ENCODE results near the gene A2ML1. TPM values are rescaled to one million over a fixed set of nuclear protein-coding genes. Genes with fewer than 3 reads are reported as not detected.
"Not testable (repeated sequence)": the region's sequence is repeated elsewhere in the genome, so short reads cannot be mapped to it uniquely, and the experiment has no call there.

Gene A2ML1
- polyA plus RNA-seq, 1 donor = 0.78 TPM

DNA sequence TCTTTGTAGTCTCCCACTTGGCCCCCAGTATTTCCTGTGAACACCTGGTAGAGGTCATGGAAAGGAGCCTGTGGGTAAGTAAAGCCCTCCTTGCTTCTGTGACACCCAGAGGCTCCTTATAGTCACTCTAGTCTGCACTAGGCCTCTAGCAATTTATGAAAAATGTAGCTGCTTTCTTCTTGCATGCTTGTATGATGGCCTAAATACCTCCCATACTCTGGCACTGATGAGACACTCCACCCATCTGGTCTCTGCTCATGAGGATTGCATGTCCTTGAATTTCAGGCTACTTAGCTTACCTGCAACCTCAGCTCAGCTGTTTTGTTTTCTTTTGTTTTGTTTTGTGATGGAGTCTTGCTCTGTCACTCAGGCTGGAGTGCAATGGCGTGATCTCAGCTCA is 4.6 kb upstream of the A2ML1 start:
- no peak for DNase-seq

DNA sequence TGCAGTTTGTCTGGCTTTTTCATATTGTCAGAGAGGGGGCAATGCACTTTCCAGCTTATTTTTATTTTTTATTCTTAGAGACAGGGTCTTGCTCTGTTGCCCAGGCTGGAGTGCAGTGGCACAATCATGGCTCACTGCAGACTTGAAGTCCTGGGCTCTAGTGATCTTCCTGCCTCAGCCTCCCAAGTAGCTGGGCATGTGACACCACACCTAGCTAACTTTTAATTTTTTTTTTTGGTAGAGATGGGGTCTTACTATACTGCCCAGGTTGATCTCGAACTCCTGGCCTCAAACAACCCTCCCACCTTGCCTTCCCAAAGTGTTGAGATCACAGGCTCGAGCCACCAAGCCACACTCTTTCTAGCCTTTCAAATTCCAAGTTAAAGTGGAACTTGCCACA is 3.9 kb upstream of the A2ML1 start:
- no peak for DNase-seq

DNA sequence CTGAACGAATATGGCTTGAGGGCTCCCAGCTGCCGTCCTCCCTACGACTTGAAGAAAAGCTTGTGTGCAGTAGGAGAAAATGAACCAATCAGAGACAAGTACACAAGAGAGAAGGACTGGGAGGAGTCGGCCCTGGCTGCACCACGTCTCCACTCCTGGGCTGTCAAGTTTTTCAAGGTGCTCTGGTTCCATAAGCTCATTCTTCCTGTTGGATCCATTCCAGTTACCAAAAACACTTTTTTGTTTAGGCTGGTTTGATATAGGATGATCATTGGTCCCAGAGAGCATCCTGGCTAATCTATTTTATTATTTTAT is 2.8 kb upstream of the A2ML1 start:
- peak; percentile 26 for DNase-seq

DNA sequence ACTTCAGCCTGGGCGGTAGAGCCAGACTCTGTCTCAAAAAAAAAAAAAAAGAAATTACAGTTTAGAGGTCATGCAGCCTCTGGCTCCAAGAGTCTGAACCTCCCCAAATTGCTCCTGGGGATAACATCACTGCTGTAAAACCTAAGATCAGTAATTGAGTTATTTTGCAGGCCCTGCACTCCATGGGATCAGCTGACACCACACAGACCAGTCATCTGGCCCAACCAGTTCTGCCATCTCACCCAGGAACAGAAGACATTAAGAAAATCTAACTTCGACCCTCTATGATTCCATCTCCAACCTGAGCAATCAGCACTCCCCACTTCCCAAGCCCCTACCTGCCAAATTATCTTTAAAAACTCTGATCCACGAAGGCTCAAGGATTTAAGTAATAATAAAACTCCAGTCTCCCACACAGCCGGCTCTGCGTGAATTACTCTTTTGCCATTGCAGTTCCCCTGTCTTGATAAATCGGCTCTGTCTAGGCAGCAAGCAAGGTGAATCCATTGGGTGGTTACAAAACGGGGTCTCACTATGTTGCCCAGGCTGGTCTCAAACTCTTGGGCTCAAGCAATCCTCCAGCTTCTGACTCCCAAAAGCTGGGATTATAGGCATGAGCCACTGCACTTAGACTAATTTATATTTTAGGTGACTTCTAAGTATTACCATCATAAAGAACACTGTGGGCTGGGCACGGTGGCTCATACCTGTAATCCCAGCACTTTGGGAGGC is 1.6 kb upstream of the A2ML1 start:
- not testable (repeated sequence) for DNase-seq

DNA sequence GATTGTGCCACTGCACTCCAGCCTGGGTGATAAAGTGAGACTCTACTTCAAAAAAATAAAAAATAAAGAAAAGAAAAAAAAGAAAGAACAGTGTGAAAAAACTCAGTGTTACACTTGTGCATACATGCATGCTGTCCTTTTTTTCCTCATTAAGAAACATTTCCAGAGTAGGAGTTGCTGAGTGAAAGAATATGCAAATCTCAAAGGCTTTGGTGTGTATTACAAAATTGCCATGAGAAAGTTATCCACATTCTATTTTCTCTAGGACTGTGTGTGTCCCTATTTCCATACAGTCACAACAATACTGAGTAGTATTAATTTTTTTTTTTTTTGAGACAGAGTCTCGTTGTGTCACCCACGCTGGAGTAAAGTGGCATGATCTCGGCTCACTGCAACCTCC is 830 bp upstream of the A2ML1 start:
- DNase-seq = no peak

DNA sequence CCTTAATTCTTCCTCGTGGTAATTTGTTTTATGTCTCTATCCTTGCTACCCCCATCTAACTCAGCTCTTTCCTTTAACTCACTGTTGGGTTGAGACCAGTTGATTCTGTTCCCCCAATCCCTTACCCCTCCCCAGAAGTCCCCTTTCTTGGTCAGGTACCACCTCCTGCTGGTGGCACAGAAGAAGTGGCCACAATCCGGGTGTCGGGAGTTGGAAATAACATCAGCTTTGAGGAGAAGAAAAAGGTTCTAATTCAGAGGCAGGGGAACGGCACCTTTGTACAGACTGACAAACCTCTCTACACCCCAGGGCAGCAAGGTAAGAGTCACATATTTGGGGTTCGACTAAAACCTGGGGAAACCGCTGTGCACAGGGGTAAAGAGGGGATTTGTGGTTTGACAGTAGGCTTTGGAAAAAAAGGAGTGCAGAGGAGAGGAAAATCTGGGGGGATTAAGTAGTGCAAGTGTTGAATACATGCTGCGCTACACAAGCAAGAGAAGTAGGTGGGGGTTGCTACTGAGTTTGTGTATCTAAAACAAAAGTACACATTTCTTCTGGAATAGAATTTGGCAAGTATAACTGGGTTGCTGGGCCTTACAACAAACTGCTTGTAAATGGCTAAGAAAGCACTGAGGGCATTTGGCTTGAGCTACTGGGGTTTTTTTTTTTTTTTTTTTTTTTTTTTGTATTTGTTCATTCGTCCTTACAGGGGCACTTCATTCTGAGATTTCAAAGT is 1.3 kb downstream of the A2ML1 start:
- no peak for DNase-seq

DNA sequence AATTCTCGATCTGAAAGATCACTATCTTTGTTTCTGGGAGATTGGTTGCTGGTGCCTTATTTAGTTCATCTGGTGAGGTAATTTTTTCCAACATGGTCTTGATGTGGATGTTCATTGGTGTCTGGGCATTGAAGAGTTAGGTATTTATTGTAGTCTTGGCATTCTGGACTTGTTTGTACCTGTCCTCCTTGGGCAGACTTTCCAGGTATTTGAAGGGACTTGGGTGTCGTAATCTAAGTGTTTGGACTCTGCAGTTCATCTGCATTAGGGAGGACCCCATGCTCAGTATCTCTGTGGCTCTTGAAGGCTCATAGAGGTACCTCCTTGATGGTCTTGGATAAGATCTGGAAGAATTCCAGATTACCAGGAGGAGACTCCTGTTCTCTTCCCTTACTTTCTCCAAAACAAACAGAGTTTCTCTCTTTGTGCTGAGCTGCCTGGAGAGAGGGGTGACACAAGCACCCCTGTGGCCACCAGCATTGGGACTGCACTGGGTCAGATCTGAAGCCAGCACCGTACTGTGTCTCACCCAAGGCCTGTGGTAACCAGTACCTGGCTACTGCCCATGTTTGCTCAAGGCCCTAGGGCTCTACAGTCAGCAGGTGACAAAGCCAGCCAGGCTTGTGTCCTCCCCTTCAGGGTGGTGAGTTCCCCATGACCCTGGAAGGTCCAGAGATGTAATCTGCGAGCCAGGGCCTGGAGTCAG is 5.3 kb downstream of the A2ML1 start:
- no peak for DNase-seq

DNA sequence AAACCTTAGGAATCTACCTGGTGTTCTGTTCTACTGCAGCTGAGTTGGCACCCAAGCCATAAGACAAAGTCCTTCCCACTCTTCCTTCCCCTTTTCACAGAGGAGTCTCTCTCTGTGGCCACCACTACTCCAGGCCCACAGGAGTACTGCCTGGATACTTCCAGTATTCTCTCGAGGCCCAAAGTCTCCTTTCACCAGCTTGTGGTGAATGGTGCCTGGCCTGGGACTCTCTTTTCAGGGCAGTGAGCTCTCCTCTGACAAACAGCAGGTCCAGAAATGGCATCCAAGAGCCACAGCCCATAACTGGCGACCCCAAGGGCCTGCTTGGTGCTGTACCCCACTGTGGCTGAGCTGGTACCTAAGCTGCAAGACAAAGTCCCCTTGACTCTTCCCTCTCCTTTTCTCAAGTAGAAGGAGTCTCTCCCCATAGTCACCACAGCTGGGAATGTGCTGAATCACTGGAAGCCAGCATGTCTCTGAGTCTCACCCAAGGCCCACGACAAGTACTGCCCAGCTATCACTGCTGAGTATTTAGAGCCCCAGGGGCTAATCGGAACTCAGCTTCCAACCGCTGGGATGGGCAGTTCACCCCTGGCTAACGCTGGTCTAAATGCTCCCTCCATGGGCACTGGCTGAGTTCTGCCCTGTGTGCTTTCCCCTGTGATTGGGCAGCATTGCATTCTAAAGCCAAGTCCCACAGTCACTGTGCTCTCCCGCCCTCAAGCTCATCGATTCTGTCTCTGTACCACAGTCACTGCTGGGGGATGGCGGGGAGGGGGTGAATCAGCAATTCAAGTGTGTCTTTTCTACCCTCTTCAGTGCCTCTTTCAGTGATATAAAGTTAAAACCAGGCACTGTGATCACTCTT is 6.1 kb downstream of the A2ML1 start:
- no peak for DNase-seq

DNA sequence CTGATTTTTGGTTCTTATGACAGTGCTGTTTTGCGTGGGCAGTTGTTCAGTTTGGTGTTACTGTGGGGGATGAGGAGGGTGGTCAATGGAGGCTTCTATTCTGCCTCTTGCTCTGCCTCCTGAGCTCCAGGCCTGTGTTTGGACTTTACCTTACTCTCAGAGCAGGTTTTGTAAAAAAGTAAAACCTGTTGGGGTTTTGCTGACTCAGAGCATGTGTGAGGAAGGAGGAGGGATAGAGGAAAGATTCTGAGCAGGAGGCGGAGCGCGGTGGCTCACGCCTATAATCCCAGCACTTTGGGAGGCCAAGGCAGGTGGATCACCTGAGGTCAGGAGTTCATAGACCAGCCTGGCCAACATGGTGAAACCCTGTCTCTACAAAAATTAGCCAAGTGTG is 6.7 kb downstream of the A2ML1 start:
- no peak for DNase-seq

DNA sequence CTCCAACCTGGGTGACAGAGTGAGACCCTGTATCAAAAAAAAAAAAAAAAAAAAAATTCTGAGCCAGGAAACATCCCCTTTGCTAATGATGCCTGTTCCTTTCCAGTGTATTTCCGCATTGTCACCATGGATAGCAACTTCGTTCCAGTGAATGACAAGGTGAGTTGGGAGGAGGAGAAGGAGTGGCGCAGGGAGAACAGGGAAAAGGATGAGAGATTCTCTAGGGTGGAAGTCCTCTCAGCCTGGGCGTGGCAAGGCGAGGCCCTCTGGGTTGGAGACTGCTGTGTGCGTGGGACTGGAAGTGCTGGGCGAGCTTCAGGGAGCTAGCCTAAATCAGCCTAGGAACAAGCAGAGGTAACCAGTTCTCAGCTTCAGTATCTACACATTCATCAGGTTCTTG is 7.2 kb downstream of the A2ML1 start:
- no peak for DNase-seq

DNA sequence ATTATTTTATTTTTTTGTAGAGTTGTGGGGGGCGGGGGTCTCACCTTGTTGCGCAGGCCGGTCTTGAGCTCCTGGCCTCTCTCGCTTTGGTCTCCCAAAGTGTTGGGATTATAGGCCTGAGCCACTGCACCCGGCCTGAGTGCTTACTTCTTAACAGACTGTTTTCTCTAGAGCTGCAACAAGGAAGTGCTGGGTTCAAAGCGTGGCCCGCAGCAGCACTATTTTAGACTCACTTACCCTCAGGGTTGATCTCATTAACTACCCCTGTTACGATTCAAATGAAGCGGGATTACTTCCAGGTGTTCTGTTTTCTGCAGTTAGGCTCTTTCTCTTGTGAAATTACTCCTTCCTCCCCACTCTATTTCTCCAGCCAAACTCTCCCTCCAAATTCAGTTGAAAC is 8.7 kb downstream of the A2ML1 start:
- no peak for DNase-seq

DNA sequence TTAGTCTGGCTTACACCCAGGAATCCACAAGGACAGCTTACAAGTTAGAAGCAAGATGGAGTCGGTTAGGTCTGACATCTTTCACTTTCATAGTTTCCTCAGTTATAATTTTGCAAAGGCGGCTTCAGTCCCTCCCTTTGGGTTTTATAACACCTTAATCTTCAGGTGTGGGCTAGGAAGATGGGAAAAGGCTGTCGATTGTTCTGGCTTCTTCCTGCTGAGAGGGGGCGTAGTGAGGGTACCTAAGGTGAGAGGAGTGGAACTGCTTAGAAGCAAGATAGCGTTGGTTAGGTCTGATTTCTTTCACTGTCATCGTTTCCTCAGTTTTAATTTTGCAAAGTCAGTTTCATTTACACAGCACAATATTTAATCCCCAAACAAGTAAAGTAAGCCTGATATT is 10.1 kb downstream of the A2ML1 start:
- no peak for DNase-seq

DNA sequence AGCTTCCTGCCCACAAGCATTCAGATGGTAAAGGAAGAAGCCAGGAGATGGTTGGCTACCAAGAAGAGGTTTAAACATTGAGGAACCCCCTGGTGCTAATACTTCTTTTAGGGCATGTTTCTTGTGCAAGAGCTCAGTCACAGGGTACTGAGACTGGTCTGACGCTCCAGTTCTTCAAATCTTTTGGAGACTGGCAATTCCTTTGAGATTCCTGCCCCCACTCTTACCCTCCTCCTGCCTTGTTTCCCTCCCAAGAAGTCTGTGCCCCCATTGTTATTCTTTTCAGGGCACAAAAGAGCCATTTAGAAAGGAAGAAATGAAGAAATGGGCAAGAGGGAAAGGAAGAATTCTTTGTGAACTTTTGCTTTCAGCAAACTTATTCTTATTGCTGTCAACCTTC is 11.8 kb downstream of the A2ML1 start:
- DNase-seq = no peak

DNA sequence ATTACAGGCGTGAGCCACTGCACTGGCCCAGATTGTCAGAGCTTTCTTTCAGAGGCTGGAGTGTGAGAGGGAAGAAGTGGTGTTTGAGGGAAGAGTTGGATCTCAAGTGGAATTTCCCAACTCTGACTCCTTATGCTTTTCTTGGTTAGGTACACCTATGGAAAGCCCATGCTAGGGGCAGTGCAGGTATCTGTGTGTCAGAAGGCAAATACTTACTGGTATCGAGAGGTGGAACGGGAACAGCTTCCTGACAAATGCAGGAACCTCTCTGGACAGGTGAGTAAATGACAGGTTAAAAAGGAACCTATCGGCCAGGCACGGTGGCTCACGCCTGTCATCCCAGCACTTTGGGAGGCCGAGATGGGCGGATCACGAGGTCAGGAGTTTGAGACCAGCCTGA is 14.9 kb downstream of the A2ML1 start:
- no peak for DNase-seq

DNA sequence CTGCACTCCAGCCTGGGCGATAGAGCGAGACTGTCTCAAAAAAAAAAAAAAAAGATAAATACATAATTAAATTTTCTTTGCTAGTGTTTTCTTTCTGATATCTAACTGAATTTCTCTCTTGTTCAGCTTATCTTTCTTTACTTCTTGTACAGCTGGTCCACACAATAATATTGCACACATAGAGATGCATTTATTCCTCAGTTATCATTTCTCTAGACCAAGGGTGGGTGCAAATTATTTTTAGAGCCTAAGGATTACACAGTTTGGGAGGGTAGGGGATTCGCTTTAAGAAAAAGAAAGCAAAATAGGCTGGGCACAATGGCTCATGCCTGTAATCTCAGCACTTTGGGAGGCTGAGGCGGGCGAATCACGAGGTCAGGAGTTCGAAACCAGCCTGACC is 17.9 kb downstream of the A2ML1 start:
- no peak for DNase-seq

DNA sequence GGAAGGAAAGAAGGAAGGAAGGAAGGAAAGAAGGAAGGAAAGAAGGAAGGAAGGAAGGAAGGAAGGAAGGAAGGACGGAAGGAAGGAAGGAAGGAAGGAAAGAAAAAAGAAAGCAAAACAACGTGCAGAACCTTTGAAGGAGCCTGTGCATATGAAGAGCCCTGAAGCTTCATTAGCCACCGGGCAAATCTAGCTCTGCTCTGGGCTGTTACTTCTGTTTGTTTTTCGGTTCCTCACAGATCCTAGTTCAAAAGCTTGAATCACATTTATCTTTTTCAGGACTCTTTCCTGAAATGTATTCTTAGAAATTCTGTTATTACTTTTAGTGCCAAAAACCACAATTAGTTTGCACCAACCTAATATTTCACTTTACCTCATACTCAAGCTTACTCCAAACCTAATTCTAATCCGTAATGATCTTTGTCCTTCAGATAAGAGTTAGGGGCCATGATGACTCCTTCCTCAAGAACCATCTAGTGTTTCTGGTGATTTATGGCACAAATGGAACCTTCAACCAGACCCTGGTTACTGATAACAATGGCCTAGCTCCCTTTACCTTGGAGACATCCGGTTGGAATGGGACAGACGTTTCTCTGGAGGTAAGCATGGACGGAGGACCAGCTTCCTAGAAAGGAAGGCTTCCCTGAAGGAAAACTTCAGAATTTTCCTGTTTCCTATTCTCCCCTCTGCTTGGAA is 18.7 kb downstream of the A2ML1 start:
- no peak for DNase-seq

DNA sequence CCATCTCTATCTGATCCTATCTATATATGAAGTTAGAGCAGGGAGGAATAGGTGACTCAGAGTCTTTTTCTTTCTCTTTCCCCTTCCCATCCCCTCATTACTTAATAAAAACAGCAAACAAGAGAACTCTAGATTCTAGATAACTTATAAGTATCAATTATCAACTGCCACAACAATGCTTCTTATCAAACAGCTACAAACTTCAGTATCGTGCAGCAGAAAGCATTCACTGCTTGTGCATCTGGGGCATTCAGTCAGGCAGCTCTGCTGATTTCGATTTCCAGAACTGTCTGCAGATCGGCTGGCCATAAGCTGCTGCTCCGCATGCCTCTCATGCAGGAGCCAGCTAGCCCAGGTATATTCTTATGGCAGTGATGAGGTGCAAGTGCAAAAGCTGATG is 19.4 kb downstream of the A2ML1 start:
- no peak for DNase-seq

DNA sequence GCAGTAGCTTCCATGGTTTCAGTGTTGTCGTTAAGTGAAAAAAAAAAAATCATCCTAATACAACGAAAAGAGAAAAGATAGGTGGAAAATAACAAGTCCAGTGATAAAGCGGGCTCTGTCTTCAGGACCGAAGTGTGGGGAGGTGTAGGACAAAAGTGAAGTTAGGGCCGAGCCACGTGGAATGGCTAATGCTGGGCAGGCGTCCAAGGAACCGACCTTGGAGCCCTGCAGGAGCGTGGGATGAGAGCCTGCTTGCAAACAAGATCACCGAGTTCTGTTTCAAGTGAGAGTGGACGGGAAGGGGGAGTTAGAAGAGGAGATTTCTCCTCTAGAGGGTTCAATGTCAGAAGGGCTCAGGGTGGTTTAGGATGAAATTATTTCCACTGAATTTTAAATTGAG is 22.2 kb downstream of the A2ML1 start:
- DNase-seq = peak; percentile 31

DNA sequence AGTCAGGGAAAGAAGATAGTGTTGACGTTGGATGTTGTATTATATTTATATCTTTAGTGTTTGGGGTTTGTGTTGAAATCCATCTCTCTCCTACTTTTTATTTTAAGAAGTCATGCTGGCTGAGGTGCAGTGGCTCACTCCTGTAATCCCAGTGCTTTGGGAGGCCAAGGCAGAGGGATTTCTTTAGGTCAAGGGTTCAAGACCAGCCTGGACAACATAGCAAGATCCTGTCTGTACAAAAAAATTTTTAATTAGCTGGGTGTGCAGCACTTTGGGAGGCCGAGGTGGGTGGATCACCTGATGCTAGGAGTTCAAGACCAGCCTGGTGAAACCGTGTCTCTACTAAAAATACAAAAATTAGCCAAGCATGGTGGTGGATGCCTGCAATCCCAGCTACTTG is 23.9 kb downstream of the A2ML1 start:
- no peak for DNase-seq

DNA sequence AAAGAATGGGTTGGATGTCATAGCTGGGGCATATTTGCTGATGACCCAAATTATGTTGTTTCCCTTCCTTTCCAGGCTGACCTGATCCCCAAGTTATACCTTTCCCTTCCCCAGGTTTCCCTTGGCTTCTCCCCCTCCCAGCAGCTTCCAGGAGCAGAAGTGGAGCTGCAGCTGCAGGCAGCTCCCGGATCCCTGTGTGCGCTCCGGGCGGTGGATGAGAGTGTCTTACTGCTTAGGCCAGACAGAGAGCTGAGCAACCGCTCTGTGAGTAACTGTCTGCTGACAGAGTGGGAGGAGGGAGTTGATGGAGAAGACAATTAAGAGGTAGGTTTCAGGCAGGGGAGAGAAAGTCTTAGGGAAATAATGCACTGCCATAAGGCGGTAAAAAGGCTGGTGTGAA is 25.0 kb downstream of the A2ML1 start:
- DNase-seq = no peak

DNA sequence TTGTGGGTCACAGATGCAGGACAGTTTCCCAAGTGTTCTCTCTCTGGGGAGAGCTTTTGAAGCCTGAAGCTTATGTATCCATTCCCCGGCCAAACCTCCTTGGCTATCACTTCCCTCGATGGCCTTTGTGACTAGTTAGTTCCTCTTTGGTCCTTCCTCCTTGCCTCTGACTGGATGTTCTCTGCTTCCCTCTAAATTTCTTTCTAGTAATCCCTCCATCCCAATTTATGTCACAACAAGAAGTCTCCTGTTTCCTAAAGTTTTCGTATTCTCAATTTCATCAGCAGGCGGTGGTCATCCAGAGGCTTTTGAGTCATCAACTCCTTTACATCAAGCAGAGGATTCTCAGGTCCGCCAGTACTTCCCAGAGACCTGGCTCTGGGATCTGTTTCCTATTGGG is 27.5 kb downstream of the A2ML1 start:
- DNase-seq = no peak

DNA sequence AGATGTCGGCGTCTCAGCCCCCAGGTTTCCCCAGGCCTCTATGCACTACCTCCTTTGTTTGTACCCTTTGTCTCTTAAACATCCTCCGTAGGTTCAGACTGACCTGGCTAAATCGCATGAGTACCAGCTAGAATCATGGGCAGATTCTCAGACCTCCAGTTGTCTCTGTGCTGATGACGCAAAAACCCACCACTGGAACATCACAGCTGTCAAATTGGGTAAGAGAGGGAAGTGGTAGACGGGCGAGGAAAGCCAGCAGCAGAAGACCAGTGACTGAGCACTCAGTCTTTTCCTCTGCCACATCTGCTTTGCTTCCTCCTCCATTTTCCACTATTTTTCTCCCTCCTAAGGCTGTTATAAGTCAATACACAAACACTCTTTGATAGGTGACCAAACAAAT is 29.7 kb downstream of the A2ML1 start:
- DNase-seq = no peak
